GM19193 (cell line): Measurements from ENCODE around the gene ZC3H12D.

Experiments used
- POLR2A ChIP-seq: IDR thresholded peaks from 4 replicates; pipeline ENCODE4 v1.6.1; 2011; ENCODE audit not compliant: insufficient read depth, insufficient read length; ENCODE audit errors: extremely low read depth

Gene ZC3H12D

GRCh38 chr6:149487316-149487715 lies 2.5 kb upstream of the ZC3H12D start:
- no peak for TF ChIP-seq POLR2A

DNA sequence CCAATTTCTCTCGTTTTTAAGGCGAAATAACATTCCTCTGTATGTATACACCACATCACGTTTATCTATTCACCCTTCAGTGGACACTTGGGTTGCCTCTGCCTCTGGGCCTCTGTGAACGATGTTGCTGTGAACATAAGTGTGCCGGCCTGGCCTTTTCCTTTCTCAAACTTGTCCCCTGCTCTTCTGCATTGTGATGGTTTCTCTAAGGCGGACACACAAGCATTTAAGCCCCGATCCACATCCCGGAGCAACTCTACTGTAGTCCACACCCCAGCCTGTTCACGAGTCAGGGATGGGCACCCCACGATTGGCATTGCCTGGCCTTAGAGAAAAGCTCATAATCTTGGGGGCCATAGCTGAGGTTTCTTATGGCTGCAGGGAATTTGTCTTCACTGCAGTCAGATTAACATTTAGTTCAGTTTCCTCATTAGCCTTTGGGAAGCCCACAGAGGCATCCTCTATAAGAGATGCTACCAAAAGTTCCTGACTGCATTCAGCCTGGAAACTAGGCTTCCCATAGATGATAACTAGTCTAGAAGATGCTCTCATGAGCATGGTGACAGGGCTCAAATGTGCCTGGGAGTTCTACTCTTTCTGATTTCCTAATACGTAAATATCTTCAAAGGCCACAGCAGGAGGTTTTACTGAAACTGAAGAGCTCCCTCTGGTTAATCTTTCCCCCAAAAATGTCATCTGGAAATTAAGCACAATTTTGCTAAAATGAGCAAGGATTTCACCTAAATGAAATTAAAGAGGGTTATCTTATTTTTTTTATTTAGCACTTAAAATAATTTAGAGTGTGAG lies 762 bp downstream of the ZC3H12D start:
- TF ChIP-seq POLR2A, result no peak

GRCh38 chr6:149483334-149483725 lies 1.5 kb downstream of the ZC3H12D start:
- TF ChIP-seq POLR2A, result peak; percentile 8

- TF ChIP-seq POLR2A, result peak; percentile 51
These were observed 2.1 kb downstream of the ZC3H12D start for GRCh38 chr6:149482545-149483333.

DNA sequence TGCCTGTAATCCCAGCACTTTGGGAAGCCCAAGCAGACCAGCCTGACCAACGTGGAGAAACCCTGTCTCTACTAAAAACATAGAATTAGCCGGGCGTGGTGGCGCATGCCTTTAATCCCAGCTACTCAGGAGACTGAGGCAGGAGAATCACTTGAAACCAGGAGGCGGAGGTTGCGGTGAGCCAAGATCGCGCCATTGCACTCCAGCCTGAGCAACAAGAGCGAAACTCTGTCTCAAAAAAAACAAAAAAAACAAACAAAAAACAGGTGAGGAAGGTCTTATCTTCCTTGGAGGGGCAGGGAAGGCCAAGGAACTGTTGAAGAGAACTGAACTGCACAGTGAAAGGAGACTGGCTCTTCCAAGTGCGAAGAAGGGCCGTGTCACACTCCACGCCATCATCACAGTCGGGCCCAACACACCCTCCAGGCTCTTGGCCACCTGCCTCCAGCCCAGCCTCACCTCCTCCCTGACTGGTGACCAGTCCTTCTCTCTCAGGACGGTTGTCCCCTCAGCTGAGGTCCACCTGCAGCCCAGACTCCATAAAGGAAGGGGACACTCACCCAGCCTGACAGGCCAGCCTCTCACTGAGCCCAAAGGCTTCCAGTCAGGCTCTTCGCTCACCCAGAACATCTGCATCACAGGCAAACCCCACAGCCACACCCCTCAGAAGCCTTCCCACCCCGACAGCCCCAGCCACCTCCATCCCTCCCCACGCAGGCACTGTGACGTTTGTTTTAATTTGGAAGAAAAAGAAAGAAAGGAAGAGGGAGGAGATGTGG lies 4.1 kb downstream of the ZC3H12D start:
- peak; percentile 35 for TF ChIP-seq POLR2A

DNA sequence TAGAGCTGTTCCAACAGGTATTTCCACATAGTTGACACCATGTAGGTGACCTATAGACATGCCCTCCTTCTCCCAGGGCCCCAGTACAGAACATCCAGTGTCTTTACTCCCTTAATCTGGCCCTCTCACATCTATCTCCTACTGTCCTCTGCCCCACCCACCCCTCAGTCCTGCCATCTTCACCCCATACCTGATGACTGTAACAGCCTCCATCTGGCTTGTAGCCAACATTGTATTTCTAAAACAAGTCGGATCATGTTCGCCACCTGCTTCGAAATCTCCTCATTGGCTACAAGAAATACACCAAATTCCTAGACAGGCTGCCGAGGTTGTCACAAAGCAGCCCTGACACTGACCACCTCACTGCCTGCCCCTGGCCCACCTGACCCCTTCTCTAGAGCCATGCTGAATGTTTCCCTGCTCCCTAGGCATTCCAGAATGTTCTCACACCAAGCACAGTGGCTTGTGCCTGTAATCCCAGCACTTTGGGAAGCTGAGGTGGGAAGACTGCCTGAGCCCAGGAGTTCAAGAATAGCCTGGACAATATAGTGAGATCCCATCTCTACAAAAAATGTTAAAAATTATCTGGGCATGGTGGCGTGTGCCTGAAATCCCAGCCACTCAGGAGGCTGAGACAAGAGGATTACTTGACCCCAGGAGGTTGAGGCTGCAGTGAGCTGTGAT lies 6.0 kb downstream of the ZC3H12D start:
- no peak for TF ChIP-seq POLR2A

GRCh38 chr6:149477544-149477943 lies 7.3 kb downstream of the ZC3H12D start:
- no peak for TF ChIP-seq POLR2A

GRCh38 chr6:149476789-149477455 lies 7.9 kb downstream of the ZC3H12D start:
- TF ChIP-seq POLR2A, result no peak

DNA sequence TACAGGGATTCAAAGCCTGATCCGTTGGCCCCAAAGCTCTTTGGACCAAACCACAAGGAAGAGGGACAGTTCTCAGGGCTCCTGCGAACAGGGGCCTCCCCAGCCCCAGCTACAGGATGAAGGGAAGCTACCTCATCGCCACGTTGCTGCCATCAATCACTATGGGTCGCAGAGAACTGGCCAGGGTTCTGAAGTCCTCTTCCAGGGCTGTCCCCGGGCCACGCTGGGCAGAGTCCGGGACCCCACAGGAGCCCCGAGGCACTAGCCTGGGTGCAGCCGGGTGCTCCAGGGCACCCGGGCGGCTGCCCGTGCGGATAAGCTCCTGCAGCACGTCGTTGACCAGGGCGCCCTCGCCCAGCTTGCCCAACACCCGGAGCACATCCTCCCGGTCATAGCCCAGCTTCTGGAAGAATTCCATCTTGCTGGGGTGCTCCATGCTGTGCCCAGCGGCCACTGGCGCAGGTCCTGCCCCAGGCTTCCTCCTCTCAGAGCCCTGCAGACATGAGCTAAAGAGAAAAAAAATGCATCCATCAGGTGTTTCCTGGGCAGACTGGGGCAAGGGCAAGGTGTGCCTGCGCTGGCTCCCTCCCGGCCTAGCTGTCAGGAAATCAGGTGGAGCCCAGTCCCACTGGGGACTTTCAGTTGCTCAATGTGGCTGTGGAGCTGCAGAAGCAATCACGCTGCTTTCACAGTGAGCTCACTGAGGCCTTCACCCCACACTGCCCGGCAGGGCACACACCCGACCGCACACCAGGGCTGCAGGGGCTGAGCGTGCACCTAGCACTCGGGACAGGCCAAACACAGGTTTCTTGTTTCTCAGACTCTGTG lies 10.5 kb downstream of the ZC3H12D start:
- no peak for TF ChIP-seq POLR2A

- TF ChIP-seq POLR2A, result no peak
These were observed 11.4 kb downstream of the ZC3H12D start for GRCh38 chr6:149473080-149474052.

DNA sequence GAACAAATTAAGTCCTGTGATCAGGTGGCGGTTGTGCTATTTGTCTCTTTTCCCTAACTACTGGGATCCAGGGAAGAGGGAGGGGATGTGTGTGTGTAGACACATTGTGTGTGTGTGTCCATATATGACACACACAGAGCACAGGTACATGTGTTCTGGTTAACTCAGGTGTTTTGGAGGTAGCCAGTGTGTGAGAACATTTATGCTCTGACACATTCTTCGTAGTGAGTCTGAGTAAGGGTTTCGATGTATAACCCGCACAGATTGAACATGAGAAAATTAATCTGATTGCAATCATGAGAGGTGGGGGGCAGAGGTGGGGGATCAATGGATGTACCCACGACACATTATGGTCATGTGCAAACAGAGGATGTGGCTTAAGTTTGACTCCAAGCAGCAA lies 12.6 kb downstream of the ZC3H12D start:
- TF ChIP-seq POLR2A, result no peak

- TF ChIP-seq POLR2A, result no peak
These were observed 13.0 kb downstream of the ZC3H12D start for GRCh38 chr6:149471801-149472200.
